Renal cortex interstitium (tissue), 11 donors: ENCODE results near the gene ZNF217. TPM values are rescaled to one million over a fixed set of nuclear protein-coding genes. Genes with fewer than 3 reads are reported as not detected.
"Not testable (repeated sequence)": the region's sequence is repeated elsewhere in the genome, so short reads cannot be mapped to it uniquely, and the experiment has no call there.

Experiments
- DNase-seq, 11 donors: peaks; one replicate each; pipeline ENCODE4 v3.0.0-alpha.2; 2013; ENCODE audit warnings: low read depth in 9 of 11, low spot score in 4 of 11; ENCODE audit errors: extremely low read depth in 1 of 11
- polyA plus RNA-seq, 3 donors: library from polyadenylated mRNA; unstranded; fragments of 120-200 nt; gene quantifications; one replicate each; pipeline ENCODE4 v1.2.1, GENCODE V29; 2013; ENCODE audit not compliant: insufficient read length in 3 of 3

ZNF217 gene
- polyA plus RNA-seq, 3 donors = 32.9 to 37.0 (median 36.2) TPM

GRCh38 chr20:53591206-53591741 lies 2.4 kb downstream of the ZNF217 start:
- DNase-seq = not testable (repeated sequence)

DNA sequence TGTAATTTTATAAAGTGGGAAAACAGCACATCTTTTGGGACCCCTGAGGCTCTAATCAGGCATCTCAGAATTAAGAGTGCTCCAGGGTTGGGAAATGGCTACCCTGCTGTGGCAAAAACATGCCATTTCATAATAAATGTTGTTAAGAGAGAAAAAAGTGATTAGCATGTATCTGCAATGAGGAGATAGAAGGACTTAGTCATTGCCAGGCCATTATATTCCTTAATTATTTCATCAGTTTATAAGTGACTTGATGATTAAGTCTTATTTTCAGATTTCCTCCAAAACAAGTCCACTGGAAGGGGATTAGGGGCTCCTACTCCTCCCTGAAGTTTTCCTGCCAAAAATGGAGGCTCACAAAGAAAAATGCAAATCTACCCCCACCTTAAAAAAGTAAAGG lies 3.0 kb downstream of the ZNF217 start:
- DNase-seq = not testable (repeated sequence)

GRCh38 chr20:53590122-53590521 lies 3.5 kb downstream of the ZNF217 start:
- DNase-seq = not testable (repeated sequence)

DNA sequence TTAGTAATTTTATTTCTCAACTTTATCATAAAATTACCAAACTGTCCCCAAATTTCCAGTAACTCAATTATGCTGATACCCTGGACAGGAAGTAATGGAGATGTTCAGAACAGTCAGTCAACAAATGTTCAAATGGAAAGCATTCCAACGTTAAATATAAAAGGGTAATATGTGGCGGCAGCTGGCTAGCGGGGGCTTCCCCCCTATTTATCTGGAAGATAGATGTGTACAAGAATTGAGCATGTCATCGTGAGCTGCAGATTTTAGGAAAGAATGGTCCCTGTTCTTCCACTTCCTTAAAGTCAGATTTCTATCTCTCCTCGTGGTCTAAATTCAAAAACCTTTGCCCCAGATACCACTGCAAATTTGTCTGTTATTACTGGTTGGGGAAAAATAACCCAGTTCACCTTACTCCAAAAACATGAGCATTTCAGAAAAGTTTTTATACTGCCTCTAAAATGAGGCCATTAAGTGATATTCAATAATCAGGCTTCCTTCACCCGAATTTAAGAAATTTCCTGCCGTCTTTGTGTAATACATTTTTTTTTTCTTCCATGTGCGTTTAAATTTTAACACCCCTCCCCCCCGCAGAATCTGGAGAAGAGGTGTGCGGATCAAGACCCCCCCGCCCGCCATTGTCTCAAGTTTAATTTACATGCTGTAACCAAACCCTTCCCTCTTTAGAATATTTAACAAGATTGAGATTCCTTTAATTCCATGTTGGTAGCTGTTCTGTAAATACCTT lies 4.1 kb downstream of the ZNF217 start:
- not testable (repeated sequence) for DNase-seq

- DNase-seq = not testable (repeated sequence)
These were observed 6.4 kb downstream of the ZNF217 start for GRCh38 chr20:53587157-53587703.

GRCh38 chr20:53586640-53587039 lies 7.0 kb downstream of the ZNF217 start:
- DNase-seq = no peak

GRCh38 chr20:53585910-53586309 lies 7.7 kb downstream of the ZNF217 start:
- not testable (repeated sequence) for DNase-seq

- not testable (repeated sequence) for DNase-seq
These were observed 8.6 kb downstream of the ZNF217 start for GRCh38 chr20:53585004-53585569.

DNA sequence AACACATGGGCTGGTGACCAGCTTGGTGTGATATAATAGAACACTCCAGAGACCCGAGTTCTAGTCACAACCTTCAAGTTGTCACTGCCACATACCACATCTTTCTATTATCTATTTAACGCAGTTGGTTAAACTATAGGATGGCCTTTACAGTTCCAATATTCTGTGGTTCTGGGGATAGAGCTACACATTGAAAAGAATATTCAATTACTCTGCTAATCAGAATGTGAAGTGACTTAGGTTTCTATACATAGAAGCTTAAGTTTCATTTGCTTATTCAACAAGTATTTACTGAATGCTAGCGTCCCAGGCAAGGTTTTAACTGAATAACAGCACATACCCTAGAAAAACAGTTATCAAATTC lies 9.1 kb downstream of the ZNF217 start:
- DNase-seq = not testable (repeated sequence)

GRCh38 chr20:53583660-53584549 lies 9.7 kb downstream of the ZNF217 start:
- not testable (repeated sequence) for DNase-seq

DNA sequence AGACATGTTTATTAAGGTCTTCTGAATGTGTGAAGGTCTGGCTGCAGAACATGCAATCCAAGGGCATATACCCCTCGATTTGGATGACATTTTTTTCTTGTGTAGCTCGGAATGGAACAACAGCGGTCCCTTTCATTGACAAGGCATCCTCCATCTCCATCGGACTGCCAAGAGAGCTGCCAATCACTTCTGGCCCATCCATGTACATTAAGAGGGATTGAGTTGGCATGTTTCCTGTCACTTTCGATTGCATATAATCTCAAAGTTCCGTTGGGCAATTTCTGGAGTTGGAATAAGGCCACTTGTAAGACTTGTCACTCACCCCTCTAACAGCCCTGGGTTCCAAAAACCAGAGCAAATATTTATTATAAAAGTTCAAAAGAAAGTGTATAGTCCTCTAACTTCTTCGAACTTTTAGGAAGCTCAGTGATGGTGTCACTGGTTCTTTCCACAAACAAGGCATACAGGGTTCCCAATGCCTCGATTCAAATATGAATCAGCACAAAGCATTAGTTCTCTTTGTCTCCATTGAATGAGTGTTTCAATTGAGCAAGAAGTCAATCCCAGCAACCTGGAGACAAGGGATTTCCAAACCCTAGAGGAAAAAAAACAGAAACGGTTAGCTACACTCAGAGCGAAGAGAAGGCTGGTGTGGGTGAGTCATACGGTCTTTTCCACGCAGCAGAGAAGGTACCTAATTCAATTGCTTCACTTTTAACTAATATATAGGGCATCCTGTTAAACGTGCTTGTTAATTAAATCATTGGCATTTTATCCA lies 10.9 kb downstream of the ZNF217 start:
- no peak for DNase-seq

GRCh38 chr20:53582251-53582570 lies 11.4 kb downstream of the ZNF217 start:
- no peak for DNase-seq

- DNase-seq = no peak
These were observed 12.0 kb downstream of the ZNF217 start for GRCh38 chr20:53581444-53582250.

- no peak for DNase-seq
These were observed 13.1 kb downstream of the ZNF217 start for GRCh38 chr20:53580376-53581111.

DNA sequence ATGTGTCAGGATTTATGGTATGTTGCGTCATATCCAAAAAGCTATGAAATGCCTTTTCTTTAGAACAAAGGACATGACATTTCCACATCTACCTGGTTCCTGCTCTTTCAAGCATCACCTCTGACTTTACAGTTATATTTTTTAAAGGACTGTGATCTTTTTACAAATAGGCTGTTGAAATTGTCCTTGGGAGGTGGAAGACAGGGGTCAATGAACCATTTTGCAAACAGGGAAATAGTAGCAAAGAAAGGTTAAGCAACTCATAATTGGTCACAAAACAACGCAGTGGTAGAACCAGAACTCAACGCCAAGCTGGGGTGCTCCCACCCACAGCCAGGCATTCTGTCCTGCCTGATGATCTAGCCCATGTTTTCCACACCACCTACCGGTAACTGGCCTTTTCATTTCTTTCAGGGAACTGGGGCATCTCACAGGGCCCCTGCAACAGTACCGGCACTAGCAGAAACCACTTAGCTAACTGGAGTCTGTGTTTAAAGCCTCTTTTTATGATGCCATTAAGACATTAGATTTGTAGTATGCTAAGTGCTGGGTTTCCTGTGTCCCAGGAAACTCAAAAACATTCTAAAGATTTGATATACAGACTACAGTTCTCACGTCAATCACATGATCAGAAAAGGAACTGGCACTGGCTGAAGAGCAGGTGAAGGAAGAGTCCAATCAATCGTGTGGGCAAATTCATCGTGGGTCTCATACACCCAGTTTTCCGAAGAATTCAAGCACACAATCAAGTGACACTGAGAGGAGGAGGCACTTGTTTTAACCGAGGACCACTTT lies 13.9 kb downstream of the ZNF217 start:
- DNase-seq = no peak

GRCh38 chr20:53579266-53579580 lies 14.4 kb downstream of the ZNF217 start:
- DNase-seq = no peak
